Fibroblast of lung (primary cell): Measurements from ENCODE around the gene SP110.

ENCODE experiments used
- EZH2 ChIP-seq: IDR thresholded peaks from 2 replicates; pipeline ENCODE4 v1.5.1; 2012; ENCODE audit warnings: low read length, control low read depth, mild to moderate bottlenecking; ENCODE audit errors: missing control alignments
- TF ChIP-seq, protein P1 (sequence below), 2 donors: IDR thresholded peaks in 1 of 2; conservative IDR thresholded peaks in 1 of 2; 1 replicate in 1 of 2; 2 replicates in 1 of 2; pipeline ENCODE4 v1.5.1; 2011 to 2012; ENCODE audit warnings: low read length in 2 of 2, control low read depth in 1 of 2, inconsistent platforms in 1 of 2, low read depth in 1 of 2, mild to moderate bottlenecking in 1 of 2

DNA sequence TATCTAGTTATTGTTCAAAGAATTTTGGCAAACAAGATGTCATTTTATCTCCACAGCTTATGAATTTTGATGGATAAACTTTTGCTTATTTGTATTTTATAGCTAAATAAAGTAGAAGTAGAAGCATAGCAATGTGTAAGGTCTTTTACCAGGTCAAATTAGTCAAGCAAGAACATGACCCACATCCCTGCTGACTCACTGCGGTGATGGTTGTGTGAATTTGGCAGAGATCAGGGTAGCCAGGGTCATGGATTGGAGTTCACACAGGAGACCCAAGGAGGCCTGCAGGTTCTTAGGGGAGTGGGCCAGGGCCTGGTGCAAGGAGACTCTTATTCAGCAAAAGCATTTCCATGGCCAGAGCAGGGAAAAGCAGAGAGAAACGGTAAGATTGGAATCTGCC is 24.4 kb upstream of the SP110 start:
- TF ChIP-seq, protein P1, sequence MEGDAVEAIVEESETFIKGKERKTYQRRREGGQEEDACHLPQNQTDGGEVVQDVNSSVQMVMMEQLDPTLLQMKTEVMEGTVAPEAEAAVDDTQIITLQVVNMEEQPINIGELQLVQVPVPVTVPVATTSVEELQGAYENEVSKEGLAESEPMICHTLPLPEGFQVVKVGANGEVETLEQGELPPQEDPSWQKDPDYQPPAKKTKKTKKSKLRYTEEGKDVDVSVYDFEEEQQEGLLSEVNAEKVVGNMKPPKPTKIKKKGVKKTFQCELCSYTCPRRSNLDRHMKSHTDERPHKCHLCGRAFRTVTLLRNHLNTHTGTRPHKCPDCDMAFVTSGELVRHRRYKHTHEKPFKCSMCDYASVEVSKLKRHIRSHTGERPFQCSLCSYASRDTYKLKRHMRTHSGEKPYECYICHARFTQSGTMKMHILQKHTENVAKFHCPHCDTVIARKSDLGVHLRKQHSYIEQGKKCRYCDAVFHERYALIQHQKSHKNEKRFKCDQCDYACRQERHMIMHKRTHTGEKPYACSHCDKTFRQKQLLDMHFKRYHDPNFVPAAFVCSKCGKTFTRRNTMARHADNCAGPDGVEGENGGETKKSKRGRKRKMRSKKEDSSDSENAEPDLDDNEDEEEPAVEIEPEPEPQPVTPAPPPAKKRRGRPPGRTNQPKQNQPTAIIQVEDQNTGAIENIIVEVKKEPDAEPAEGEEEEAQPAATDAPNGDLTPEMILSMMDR (conservative IDR thresholded peaks at IDR 0.05 in 1 of 2, IDR thresholded peaks at IDR 0.05 in 1 of 2; ENCODE audit: low read depth in 1 of 2, low read length in 2 of 2), result no peak
- no peak for TF ChIP-seq EZH2
